ENCODE results near the gene CAPG. TPM values are rescaled to one million over a fixed set of nuclear protein-coding genes. Genes with fewer than 3 reads are reported as not detected.
"Not testable (repeated sequence)": the region's sequence is repeated elsewhere in the genome, so short reads cannot be mapped to it uniquely, and the experiment has no call there.

CAPG gene
- total and polyA plus RNA-seq, 10 of the 15 experiments (the other 5 are each of a cell fraction or from before 2014, with no cell fraction given), result 26.3 to 192 (median 100) TPM

- TF ChIP-seq RCOR1 (conservative IDR thresholded peaks at IDR 0.05; ENCODE audit: low read depth, low read length), result no peak
- TF ChIP-seq TARDBP (IDR thresholded peaks at IDR 0.05; ENCODE audit: borderline replicate concordance), result no peak
Measured at GRCh38 chr2:85414761-85415553, 4.8 kb upstream of the CAPG start (continued).

- intact Hi-C loops (cut with micrococcal nuclease; ENCODE audit: unreplicated experiment); ATAC-seq; in situ Hi-C loops (cut with MboI); H3K9ac ChIP-seq (ENCODE audit: control insufficient read depth, insufficient read depth, low read length); H3K9me3 ChIP-seq (replicated peaks; ENCODE audit: control insufficient read depth, insufficient read depth, low read length); H3K36me3 ChIP-seq (ENCODE audit: control insufficient read depth in 2 of 2, insufficient read depth in 2 of 2, low read length in 1 of 2); DNase-seq (ENCODE audit: low read depth, low spot score); FAIRE-seq; H3K79me2 ChIP-seq (ENCODE audit: control insufficient read depth, insufficient read depth, low read length); H3K4me3 ChIP-seq; BruUV-seq (replicated peaks); H3K27me3 ChIP-seq (replicated peaks in 1 of 2; ENCODE audit: control insufficient read depth in 2 of 2, insufficient read depth in 2 of 2, low read length in 1 of 2); H4K20me1 ChIP-seq (ENCODE audit: control insufficient read depth, insufficient read depth); H3K27ac ChIP-seq (ENCODE audit: control insufficient read depth, insufficient read depth): not testable (repeated sequence)
- SMC1A ChIA-PET (ENCODE audit: uncharacterized antibody, unreplicated experiment), result interaction anchor here (0.9 to 1.2 kb wide), 2 partner anchors 57 to 223 kb away, joined by 3 read pairs; no protein-coding TSS in a partner anchor
- H3K4me2 ChIP-seq (ENCODE audit: control insufficient read depth, insufficient read depth), result peak overlapping the region; percentile 75
- peaks cover 20% of the 10 kb centered on the region for H3K4me1 ChIP-seq (ENCODE audit: control insufficient read depth, insufficient read depth, low read length)
- POLR2A ChIA-PET, result interaction anchor here (0.6 to 1.0 kb wide), 4 partner anchors 22 to 60 kb away, joined by 3 to 4 read pairs (median 3); partner anchors contain the start of genes ELMOD3 and RETSAT
- H2AFZ ChIP-seq (ENCODE audit: control insufficient read depth, low read depth, low read length), result 0 out of 2 replicates have a peak overlapping the region, but pooled peaks have one; percentile 53
- CTCF ChIA-PET, result interaction anchor here (1.1 to 3.6 kb wide), 3 partner anchors 22 to 137 kb away, joined by 5 to 12 read pairs (median 5); no protein-coding TSS in a partner anchor
- 100% methylated on average over 4 of the region's 5 CpGs for WGBS (ENCODE audit: insufficient coverage, insufficient replicate concordance, low lambda C conversion rate, missing lambda C conversion rate)
- RAD21 ChIA-PET (ENCODE audit: unreplicated experiment), result interaction anchor here (2.2 kb wide), 1 partner anchor 22 kb away, joined by 10 read pairs; no protein-coding TSS in a partner anchor
Measured at GRCh38 chr2:85414421-85414759, 4.2 kb upstream of the CAPG start.
